Measurements from ENCODE around the gene CARD9. TPM values are rescaled to one million over a fixed set of nuclear protein-coding genes. Genes with fewer than 3 reads are reported as not detected.
A peak's percentile ranks its signal among the peaks of the same experiment; 100 is the strongest.

The CARD9 gene
- total and polyA plus RNA-seq, 2 of the 8 experiments (the other 6 are each of a cell fraction or from before 2014, with no cell fraction given) = 0.15 to 1.1 TPM

DNA sequence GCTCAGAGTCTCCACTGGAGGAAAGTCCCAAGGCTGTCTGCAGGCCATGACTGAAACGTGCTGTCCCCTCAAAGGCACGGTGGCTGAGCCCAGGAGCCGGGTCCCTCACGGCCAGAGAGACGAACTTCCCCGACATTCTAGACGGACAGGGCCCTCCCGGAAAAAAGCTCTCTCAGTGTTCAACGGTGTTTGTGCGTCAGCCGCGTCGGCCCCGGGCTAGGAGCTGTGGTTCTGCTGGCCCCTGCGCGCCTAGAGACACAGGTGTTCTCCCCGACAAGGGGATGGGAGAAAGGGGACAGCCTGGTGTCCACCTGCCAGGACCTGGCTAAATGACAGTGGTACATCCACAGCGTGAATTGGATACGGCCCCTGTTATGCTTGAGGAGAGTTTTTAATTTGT, 51.9 kb downstream of the CARD9 start:
- Histone ChIP-seq H3K9me3 (ENCODE audit: insufficient read depth in 2 of 2, low read depth in 1 of 2, low read length in 1 of 2) (peaks cover 0 to under 1% of the 10 kb centered on the region in 2 experiments; a peak in 1 of 4 replicates), H4K91ac (replicated peaks; ENCODE audit: insufficient read length, low read length) (no peak overlapping the region), H3K4ac (replicated peaks; ENCODE audit: insufficient read length, low read depth, low read length) (no peak overlapping the region), H4K5ac (ENCODE audit: insufficient read length, low read depth, low read length) (no peak overlapping the region), H3K23me2 (ENCODE audit: low read depth, low read length) (no peaks in the 10 kb centered on the region; the same call in 1 of the 2 replicates), H2BK120ac (replicated peaks; ENCODE audit: low read depth, low read length) (no peak overlapping the region), H3K18ac (ENCODE audit: extremely low read depth, low read length) (no peak overlapping the region), H3K14ac (ENCODE audit: insufficient read length) (no peak overlapping the region), H2AK5ac (ENCODE audit: low read depth, low read length) (no peak overlapping the region), H3K27me3 (replicated peaks in 1 of 4; ENCODE audit: control insufficient read depth in 3 of 4, extremely low read depth in 1 of 4, insufficient read depth in 3 of 4, low read length in 3 of 4) (no peaks in the 10 kb centered on the region), H2BK15ac (ENCODE audit: low read length) (no peak overlapping the region), H3K27ac (ENCODE audit: low read depth, low read length) (no peak overlapping the region), H2BK20ac (ENCODE audit: low read length) (no peak overlapping the region), H3K36me3 (ENCODE audit: control insufficient read depth in 2 of 4, insufficient read depth in 4 of 4, low read length in 3 of 4) (no peaks in the 10 kb centered on the region), H3K23ac (ENCODE audit: insufficient read length) (no peak overlapping the region), H3K4me3 (ENCODE audit: extremely low read depth in 1 of 4, insufficient read depth in 2 of 4, low read depth in 3 of 4, low read length in 4 of 4) (no peak overlapping the region), H2BK12ac (ENCODE audit: low read depth, low read length) (no peak overlapping the region), H3K4me1 (replicated peaks in 1 of 4; ENCODE audit: control insufficient read depth in 3 of 4, insufficient read depth in 4 of 4, low read length in 3 of 4) (peaks cover 0 to 8% (median 7%) of the 10 kb centered on the region in 4 experiments; a peak in 5 of 7 replicates), H3K4me2 (ENCODE audit: insufficient read depth in 1 of 2, low read depth in 2 of 2, low read length in 2 of 2) (no peak overlapping the region), H3K56ac (replicated peaks; ENCODE audit: insufficient read length, low read depth, low read length) (no peak overlapping the region), H3K79me2 (ENCODE audit: control insufficient read depth in 1 of 2, insufficient read depth in 2 of 2, low read length in 2 of 2) (no peaks in the 10 kb centered on the region), H3K79me1 (ENCODE audit: low read depth, low read length) (no peaks in the 10 kb centered on the region), H3K9ac (replicated peaks in 1 of 4; ENCODE audit: extremely low read depth in 1 of 4, low read depth in 3 of 4, low read length in 3 of 4) (no peak overlapping the region), H4K20me1 (replicated peaks in 1 of 2; ENCODE audit: control insufficient read depth in 1 of 2, insufficient read depth in 2 of 2, low read length in 2 of 2) (no peaks in the 10 kb centered on the region), H4K8ac (ENCODE audit: extremely low read depth, insufficient read depth, low read length) (no peak overlapping the region), H2AFZ (ENCODE audit: low read length) (no peak overlapping the region), H2BK5ac (ENCODE audit: low read depth, low read length) (peak overlapping the region; percentile 2; the same call in 1 of the 2 replicates)
- no peak for DNase-seq (ENCODE audit: low read depth in 1 of 2, low spot score in 2 of 2)
- ChIA-PET POLR2A (ENCODE audit: partially characterized antibody) (interaction anchor here (0.9 kb wide), 1 partner anchor 56 kb away, joined by 3 read pairs; no protein-coding TSS in a partner anchor), CTCF (ENCODE audit: partially characterized antibody) (interaction anchor here (0.6 to 1.4 kb wide), 2 partner anchors 61 to 267 kb away, joined by 3 read pairs; no protein-coding TSS in a partner anchor)
- FAIRE-seq = no peak
- no peak for TF ChIP-seq RXRA (IDR thresholded peaks at IDR 0.05; ENCODE audit: insufficient read depth, low read depth, low read length)
- TF ChIP-seq, protein P1, sequence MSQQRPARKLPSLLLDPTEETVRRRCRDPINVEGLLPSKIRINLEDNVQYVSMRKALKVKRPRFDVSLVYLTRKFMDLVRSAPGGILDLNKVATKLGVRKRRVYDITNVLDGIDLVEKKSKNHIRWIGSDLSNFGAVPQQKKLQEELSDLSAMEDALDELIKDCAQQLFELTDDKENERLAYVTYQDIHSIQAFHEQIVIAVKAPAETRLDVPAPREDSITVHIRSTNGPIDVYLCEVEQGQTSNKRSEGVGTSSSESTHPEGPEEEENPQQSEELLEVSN (IDR thresholded peaks at IDR 0.05) = no peak
- TF ChIP-seq CREB1 (IDR thresholded peaks at IDR 0.05) = no peak
- TF ChIP-seq CEBPB (IDR thresholded peaks at IDR 0.05; ENCODE audit: low read depth, low read length) = no peak
- TF ChIP-seq GABPA (IDR thresholded peaks at IDR 0.05; ENCODE audit: borderline replicate concordance, insufficient read depth, low read length) = no peak
- 92% methylated on average over 19 of the region's 19 CpGs; no CpG with 5 or more reads in 1 of the 2 experiments for WGBS, 2 experiments (ENCODE audit: extremely low coverage in 1 of 2, insufficient coverage in 1 of 2, insufficient read length in 1 of 2, insufficient replicate concordance in 2 of 2, low coverage in 1 of 2, low lambda C conversion rate in 2 of 2, missing lambda C conversion rate in 1 of 2)
